Endothelial cell of umbilical vein (primary cell): ENCODE data around the gene BABAM2. TPM values are rescaled to one million over a fixed set of nuclear protein-coding genes. Genes with fewer than 3 reads are reported as not detected.

ENCODE experiments used
- BruUV-seq: library from RNA; stranded (reverse); fragments of 400-500 nt; replicated peaks from 2 replicates; lab custom pipeline; 2021; lab: Mats Ljungman, UMichigan
- CTCF ChIA-PET: fragments of 300-600, 350-600 bp; sonication (Branson Sonifier 250); formaldehyde crosslinking; loops from one replicate; lab custom pipeline; 2021; ENCODE audit warnings: antibody characterized with exemption, inconsistent platforms; lab: Charles Lee
- POLR2A ChIA-PET: fragments of 300-600, 350-600 bp; sonication (Branson Sonifier 250); formaldehyde crosslinking; loops from one replicate; lab custom pipeline; 2021; ENCODE audit warnings: antibody characterized with exemption, inconsistent platforms; lab: Charles Lee
- DNase-seq: peaks from one replicate; pipeline ENCODE4 v3.0.0-alpha.2; 2011; ENCODE audit warnings: low read depth, low spot score
- FAIRE-seq: peaks from 2 replicates; lab custom pipeline; 2011; peaks lifted over from hg19 to GRCh38; lab: Jason Lieb, UNC
- H2AFZ ChIP-seq: 2 replicates; pipeline ENCODE4 v1.6.0; 2012; ENCODE audit warnings: low read depth, low read length, control low read depth, inconsistent platforms
- H3K27ac ChIP-seq: 2 replicates; pipeline ENCODE4 v1.5.1; 2011; ENCODE audit warnings: low read depth, mild to moderate bottlenecking, control low read depth, low read length, moderate library complexity; ENCODE audit not compliant: insufficient read depth
- H3K27me3 ChIP-seq, 2 experiments: 2 replicates each; pipeline versions ENCODE4 v1.6.0 to v1.6.1; 2011; ENCODE audit warnings: low read length in 2 of 2, mixed read lengths in 1 of 2; ENCODE audit not compliant: control insufficient read depth in 2 of 2, insufficient read depth in 2 of 2
- H3K36me3 ChIP-seq, 2 experiments: 2 replicates in 1 of 2; 3 replicates in 1 of 2; pipeline ENCODE4 v1.5.1; 2011; ENCODE audit warnings: low read length in 2 of 2, mild to moderate bottlenecking in 1 of 2, moderate library complexity in 1 of 2; ENCODE audit not compliant: control insufficient read depth in 2 of 2, insufficient read depth in 2 of 2; ENCODE audit errors: extremely low read depth in 1 of 2
- H3K4me1 ChIP-seq: 3 replicates; pipeline ENCODE4 v1.5.1; 2011; ENCODE audit warnings: mild to moderate bottlenecking, low read length; ENCODE audit not compliant: control insufficient read depth, insufficient read depth; ENCODE audit errors: extremely low read depth
- H3K4me2 ChIP-seq: 2 replicates; pipeline ENCODE4 v1.6.1; 2011; ENCODE audit warnings: low read length, control low read depth, mixed read lengths; ENCODE audit not compliant: insufficient read depth
- H3K4me3 ChIP-seq, 3 experiments: fragments of 200-600 bp in 1 of 3; sonication (generic), shearing (Covaris generic) in 1 of 3; replicated peaks in 1 of 3; 2 replicates each; pipeline ENCODE4 v1.5.1; 2011 to 2016; ENCODE audit warnings: control low read depth in 3 of 3, low read length in 3 of 3, mild to moderate bottlenecking in 2 of 3, inconsistent platforms in 1 of 3, low read depth in 1 of 3, moderate library complexity in 1 of 3; ENCODE audit not compliant: insufficient read depth in 1 of 3
- H3K79me2 ChIP-seq: 2 replicates; pipeline ENCODE4 v1.6.0; 2012; ENCODE audit warnings: low read length, inconsistent platforms; ENCODE audit not compliant: control insufficient read depth, insufficient read depth
- H3K9ac ChIP-seq: replicated peaks from 2 replicates; pipeline ENCODE3; 2011; ENCODE audit warnings: low read length, control low read depth; ENCODE audit not compliant: insufficient read depth; ENCODE audit errors: extremely low read depth
- H3K9me1 ChIP-seq: replicated peaks from 3 replicates; pipeline ENCODE4 v1.6.0; 2011; ENCODE audit warnings: mild to moderate bottlenecking, low read length; ENCODE audit not compliant: control insufficient read depth, insufficient read depth; ENCODE audit errors: extremely low read depth
- H3K9me3 ChIP-seq: replicated peaks from 2 replicates; pipeline ENCODE4 v1.5.1; 2012; ENCODE audit warnings: low read length, inconsistent platforms; ENCODE audit not compliant: control insufficient read depth, insufficient read depth
- H4K20me1 ChIP-seq: replicated peaks from 2 replicates; pipeline ENCODE3; 2011; ENCODE audit warnings: mild to moderate bottlenecking, low read length; ENCODE audit not compliant: control insufficient read depth, insufficient read depth; ENCODE audit errors: extremely low read depth
- CTCF ChIP-seq, 2 donors: IDR thresholded peaks; 1 replicate in 1 of 2; 2 replicates in 1 of 2; pipeline ENCODE4 v1.5.1; 2011; ENCODE audit warnings: low read length in 2 of 2, mild to moderate bottlenecking in 2 of 2, moderate library complexity in 2 of 2, control low read depth in 1 of 2, inconsistent platforms in 1 of 2, low read depth in 1 of 2; ENCODE audit not compliant: insufficient read depth in 1 of 2; ENCODE audit errors: extremely low read depth in 1 of 2
- EZH2 ChIP-seq: IDR thresholded peaks from 2 replicates; pipeline ENCODE4 v1.6.1; 2012; ENCODE audit warnings: borderline replicate concordance, low read depth, mild to moderate bottlenecking, moderate library complexity, low read length, inconsistent platforms; ENCODE audit not compliant: severe bottlenecking
- FOS ChIP-seq: IDR thresholded peaks from 2 replicates; pipeline ENCODE4 v1.6.1; 2011; ENCODE audit warnings: mild to moderate bottlenecking, low read length, moderate library complexity, borderline replicate concordance; ENCODE audit not compliant: insufficient read depth
- GATA2 ChIP-seq: IDR thresholded peaks from 2 replicates; pipeline ENCODE4 v1.7.0; 2011; ENCODE audit warnings: low read depth, mild to moderate bottlenecking, moderate library complexity, mixed read lengths, low read length; ENCODE audit not compliant: insufficient read length, insufficient read depth
- JUN ChIP-seq: IDR thresholded peaks from 2 replicates; pipeline ENCODE4 v1.6.1; 2011; ENCODE audit warnings: borderline replicate concordance, low read depth; ENCODE audit not compliant: insufficient read length, insufficient read depth
- MAX ChIP-seq: IDR thresholded peaks from 2 replicates; pipeline ENCODE4 v1.6.1; 2011; ENCODE audit not compliant: insufficient read depth, insufficient read length
- MYC ChIP-seq: IDR thresholded peaks from one replicate; pipeline ENCODE4 v1.6.1; 2011; ENCODE audit warnings: mild to moderate bottlenecking, low read depth, low read length
- POLR2A ChIP-seq: IDR thresholded peaks from 2 replicates; pipeline ENCODE4 v1.6.1; 2012; ENCODE audit warnings: low read depth, mild to moderate bottlenecking, control low read depth, low read length
- POLR2AphosphoS5 ChIP-seq: IDR thresholded peaks from 2 replicates; pipeline ENCODE4 v1.6.1; 2012; ENCODE audit warnings: low read depth, mild to moderate bottlenecking, control low read depth, low read length, moderate library complexity; ENCODE audit not compliant: insufficient read depth
- dilution Hi-C: fragments of 300-500 bp; cut with MboI; formaldehyde crosslinking; loops from one replicate; pipeline ENCODE4 v1.15.0; 2019; ENCODE audit warnings: low sequenced_read_pairs; ENCODE audit not compliant: extremely low pct_ligation_motif_present
- intact Hi-C: fragments of 100-400 bp; cut with micrococcal nuclease; formaldehyde crosslinking; loops from one replicate; pipeline ENCODE4 v1.10.0; 2022
- polyA plus RNA-seq, 4 experiments: library from polyadenylated mRNA; depleted of rRNA in 3 of 4; stranded (reverse) in 3 of 4; unstranded in 1 of 4; fragments of >200 nt; gene quantifications; 2 replicates each; pipeline versions ENCODE4 v1.2.1 to v1.2.3, GENCODE V29; 2011 to 2012; ENCODE audit warnings: missing spikeins in 1 of 4
- total RNA-seq: library from RNA; stranded (reverse); gene quantifications from 2 replicates; pipeline ENCODE4 v1.2.3, GENCODE V29; 2021

Gene BABAM2
- total and polyA plus RNA-seq, 2 donors (not counting 3 experiments of a cell fraction or from before 2014, with no cell fraction given): 19.9 to 27.6 TPM

GRCh38 chr2:28319118-28320008 lies 428.8 kb downstream of the BABAM2 start:
- H3K27ac ChIP-seq: no peak overlapping the region
- H3K4me3 ChIP-seq: no peak overlapping the region
- no peak for TF ChIP-seq FOS
- TF ChIP-seq POLR2AphosphoS5: no peak
- TF ChIP-seq MAX: no peak
- TF ChIP-seq MYC: no peak
- TF ChIP-seq EZH2: no peak
- TF ChIP-seq JUN: no peak
- TF ChIP-seq CTCF (IDR thresholded peaks at IDR 0.05; ENCODE audit: extremely low read depth in 1 of 2, insufficient read depth in 1 of 2, low read depth in 1 of 2, low read length in 2 of 2): no peak
- no peak for TF ChIP-seq POLR2A
- TF ChIP-seq GATA2: no peak
- no peak overlapping the region for H3K4me2 ChIP-seq
- DNase-seq (no peak), FAIRE-seq (no peak)
- H2AFZ ChIP-seq: no peak overlapping the region
- H3K9me3 ChIP-seq: no peaks in the 10 kb centered on the region
- intact Hi-C loops (no loop called here), dilution Hi-C loops (no loop called here)
- no peak overlapping the region for H3K9ac ChIP-seq
- no peaks in the 10 kb centered on the region for H3K79me2 ChIP-seq
- H3K4me1 ChIP-seq: no peaks in the 10 kb centered on the region
- ChIA-PET POLR2A (no interaction called here), CTCF (interaction anchor here (1.5 kb wide), 1 partner anchor 11 kb away, joined by 4 read pairs; no protein-coding TSS in a partner anchor)
- no peaks in the 10 kb centered on the region for H4K20me1 ChIP-seq
- H3K36me3 ChIP-seq: no peaks in the 10 kb centered on the region
- H3K27me3 ChIP-seq: no peaks in the 10 kb centered on the region
- H3K9me1 ChIP-seq: no peaks in the 10 kb centered on the region
- no TSS peak for BruUV-seq
